ENCODE measurements around the gene CRK.
A peak's percentile ranks its signal among the peaks of the same experiment; 100 is the strongest.
"Not testable (repeated sequence)": the region's sequence is repeated elsewhere in the genome, so short reads cannot be mapped to it uniquely, and the experiment has no call there.

The CRK gene

GRCh38 chr17:1379930-1380313, 76.1 kb downstream of the CRK start:
- peak in 1 of 2 experiments; percentile 31 for DNase-seq

GRCh38 chr17:1379208-1379929, 76.7 kb downstream of the CRK start:
- no peak for DNase-seq

GRCh38 chr17:1378476-1378860, 77.6 kb downstream of the CRK start:
- not testable (repeated sequence) for DNase-seq

- DNase-seq: no peak
Observed at GRCh38 chr17:1377334-1377733, 78.7 kb downstream of the CRK start.

GRCh38 chr17:1376061-1376460, 80.0 kb downstream of the CRK start:
- no peak for DNase-seq

- no peak for DNase-seq
Observed at GRCh38 chr17:1375615-1376014, 80.4 kb downstream of the CRK start.

GRCh38 chr17:1374431-1375177, 81.4 kb downstream of the CRK start:
- no peak for DNase-seq

GRCh38 chr17:1373707-1374237, 82.3 kb downstream of the CRK start:
- no peak for DNase-seq

- no peak for DNase-seq
Observed at GRCh38 chr17:1372618-1373017, 83.4 kb downstream of the CRK start.

- no peak for DNase-seq
Observed at GRCh38 chr17:1371893-1372590, 84.0 kb downstream of the CRK start.

Data from stimulated activated CD4-positive, alpha-beta T cell treated with anti-CD3 and anti-CD28 coated beads, Interleukin-4, amount 100 ng/mL, for 4 hours (primary cell).